NCI-H2227 treated with DMSO at 0.1 percent for 48 hours (cell line): Measurements from ENCODE around the gene GDF15.
"Not testable (repeated sequence)": the region's sequence is repeated elsewhere in the genome, so short reads cannot be mapped to it uniquely, and the experiment has no call there.

Experiments used
- DNase-seq: peaks from one replicate; lab custom pipeline; 2025; lab: John Stamatoyannopoulos, UW

GDF15 gene

DNA sequence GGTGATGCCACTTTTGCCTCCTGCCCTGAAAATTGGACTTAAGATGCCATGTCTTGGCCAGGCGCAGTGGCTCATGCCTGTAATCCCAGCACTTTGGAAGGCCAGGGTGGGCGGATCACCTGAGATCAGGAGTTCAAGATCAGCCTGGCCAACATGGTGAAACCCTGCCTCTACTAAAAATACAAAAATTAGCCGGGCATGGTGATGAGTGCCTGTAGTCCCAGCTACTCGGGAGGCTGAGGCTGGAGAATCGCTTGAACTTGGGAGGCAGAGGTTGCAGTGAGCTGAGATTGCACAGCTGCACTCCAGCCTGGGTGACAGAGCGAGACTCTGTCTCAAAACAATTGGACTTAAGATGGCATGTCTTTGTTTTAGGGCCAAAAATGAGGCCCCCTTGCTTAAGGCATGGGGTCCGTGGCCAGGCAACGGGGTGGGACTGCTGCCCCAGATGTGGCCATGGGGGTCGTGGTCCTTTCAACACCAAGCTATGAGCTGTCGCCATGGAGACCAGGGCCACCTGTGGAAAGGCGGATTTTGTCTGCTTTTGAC, 21.6 kb upstream of the GDF15 start:
- not testable (repeated sequence) for DNase-seq

DNA sequence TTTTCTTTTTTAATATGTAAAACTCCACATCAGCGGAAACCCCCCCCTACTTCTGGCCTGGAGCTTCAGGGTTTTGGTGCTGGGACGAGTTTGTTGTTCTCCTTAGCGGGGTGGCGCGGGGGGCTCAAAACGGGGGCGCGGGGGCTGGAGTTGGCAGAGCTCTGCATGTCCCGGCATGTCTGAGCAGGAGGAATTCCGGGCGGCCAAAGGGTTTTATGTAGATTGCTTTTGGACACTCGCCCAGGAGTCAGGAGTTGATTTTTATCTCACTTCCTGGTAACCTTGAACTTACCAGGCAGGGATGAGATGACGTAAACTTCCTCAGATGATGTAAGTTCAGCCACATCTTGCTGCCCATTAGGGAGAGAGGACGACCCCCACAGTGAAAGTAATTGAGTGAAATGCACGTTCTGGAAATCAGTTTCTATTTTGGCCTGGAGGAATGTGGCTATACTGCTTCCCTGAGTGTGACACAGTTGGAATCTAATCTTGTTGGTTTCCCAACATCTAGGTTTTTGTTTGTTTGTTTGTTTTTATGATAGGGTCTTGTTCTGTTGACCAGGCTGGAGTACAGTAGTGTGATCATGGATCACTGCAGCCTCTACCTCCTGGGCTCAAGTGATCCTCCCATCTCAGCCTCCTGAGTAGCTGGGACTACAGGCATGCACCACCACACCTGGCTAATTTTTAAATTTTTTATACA, 21.0 kb upstream of the GDF15 start:
- DNase-seq, result peak; percentile 32

DNA sequence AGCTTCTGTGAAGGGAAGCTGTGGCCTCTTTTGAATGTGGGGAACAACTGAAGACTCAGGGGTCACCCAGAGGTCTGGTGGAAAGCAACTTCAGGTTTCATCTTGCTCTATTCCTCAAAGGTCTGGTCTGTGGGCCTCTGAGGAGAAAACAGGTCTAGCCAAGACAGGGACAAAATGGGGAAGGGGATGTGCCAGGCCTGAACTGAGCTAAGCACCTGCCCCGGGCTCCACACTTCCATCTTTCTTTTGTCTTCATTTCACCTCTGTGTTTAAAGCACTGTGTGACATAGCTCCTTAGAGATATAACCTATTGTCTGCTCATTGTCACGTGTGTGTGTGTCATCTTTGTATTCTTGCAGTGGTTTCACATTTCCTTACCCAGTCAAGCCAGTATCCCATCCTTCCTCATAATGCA, 19.9 kb upstream of the GDF15 start:
- DNase-seq, result no peak

DNA sequence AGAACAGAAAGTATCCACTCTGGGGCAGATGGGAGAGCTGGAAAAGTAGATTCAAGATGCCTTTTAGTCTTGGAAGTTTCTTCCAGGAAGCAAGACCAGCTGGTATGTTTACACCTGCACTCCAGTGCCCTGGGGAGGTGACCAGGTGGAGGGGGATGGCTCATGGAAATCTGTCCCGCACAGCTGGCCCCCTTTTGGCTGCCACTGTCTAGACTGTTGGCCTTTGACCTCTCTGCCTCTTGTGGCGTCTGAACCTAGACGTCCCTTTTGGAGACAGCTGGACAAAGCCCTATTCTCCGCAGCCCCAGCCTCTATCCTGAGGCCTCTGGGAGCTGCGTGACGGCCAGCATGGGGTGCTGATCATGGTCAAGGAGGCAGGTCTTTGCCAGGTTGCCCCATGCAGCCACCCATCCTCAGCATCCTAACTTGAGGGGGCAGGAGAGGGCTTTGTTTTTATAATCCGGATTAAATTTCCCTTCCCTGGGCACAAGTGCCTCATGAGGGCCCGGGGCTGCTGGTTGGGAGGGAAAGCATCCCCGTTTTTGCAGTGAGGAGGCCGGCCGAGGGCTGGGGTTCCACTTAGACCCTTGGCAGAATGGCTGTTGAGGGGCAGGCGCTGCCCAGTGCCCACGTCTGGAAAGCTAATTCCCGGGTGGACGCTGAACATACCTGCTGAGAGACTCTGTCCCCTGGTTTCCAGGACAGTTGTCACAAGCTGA, 17.3 kb upstream of the GDF15 start:
- DNase-seq, result no peak

DNA sequence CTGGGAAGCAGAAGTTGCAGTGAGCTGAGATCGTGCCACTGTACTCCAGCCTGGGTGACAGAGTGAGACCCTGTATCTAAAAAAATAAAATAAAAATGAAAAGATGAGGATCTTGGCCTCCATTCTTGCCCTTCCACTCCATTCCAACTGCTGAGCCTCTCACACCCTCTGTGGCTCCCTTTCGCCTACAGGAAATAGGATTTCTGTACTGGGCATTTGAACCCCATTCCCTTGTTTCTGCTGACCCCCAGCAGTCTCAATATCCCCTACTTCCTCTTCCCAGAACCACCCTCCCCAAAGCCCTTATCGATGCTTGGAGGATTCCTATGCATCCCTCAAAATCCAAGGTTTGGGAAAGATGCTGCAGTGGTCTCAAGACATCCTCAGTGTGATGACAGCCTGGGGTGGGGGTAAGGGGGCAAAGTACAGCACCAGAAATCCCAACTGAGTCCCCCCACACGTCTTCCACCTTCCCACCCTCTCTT, 12.5 kb upstream of the GDF15 start:
- DNase-seq, result no peak

DNA sequence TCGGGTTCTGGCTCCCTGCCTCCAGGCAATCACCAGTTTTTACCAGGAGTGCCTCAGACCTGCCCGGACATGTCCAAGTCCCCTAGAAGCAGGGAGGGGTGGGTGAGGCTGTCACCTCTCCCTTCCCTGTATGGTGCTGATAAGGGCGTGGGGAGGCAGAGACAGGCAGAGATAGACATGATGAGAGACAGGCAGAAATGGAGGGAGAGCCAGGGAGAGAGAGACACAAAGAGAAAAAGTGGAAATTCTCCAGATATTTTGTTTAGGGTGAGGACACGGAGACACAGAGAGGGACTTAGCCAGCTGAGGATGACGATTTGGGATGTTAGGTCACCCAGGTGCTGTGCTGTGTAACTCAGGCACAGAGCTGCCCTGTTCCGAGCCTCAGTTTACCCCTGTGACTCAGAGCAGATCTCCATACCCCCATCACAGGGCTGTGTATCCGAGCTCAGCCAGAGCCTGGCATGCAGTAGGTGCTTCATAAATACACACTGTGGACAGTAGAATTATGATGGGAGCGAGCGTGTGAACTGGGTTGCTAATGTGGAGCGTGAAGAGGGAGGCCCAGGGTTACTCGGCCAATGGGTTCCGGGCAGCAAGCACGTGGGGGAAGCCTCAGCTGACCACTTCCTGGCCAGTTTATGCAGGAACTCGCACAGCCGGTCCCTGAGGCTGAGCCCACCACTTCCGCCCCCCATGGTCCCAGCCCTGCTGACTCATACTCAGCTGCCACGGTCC, 11.9 kb upstream of the GDF15 start:
- peak; percentile 18 for DNase-seq

DNA sequence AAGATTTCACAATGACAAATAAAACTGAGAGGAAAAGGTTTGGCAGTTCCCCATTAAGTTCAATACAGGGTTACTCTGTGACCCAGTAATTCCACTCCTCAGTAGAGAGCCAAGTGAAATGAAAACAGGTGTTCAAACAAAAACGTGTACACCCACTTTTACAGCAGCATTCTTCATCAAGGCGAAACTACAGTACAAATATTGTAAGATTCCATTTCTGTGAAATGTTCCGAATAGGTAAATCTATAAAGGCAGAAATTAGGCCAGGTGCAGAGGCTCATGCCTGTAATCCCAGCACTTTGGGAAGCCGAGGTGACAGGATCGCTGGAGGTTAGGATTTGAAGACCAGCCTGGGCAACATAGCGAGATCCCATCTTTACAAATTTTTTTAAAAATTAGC, 8.9 kb upstream of the GDF15 start:
- DNase-seq, result no peak

DNA sequence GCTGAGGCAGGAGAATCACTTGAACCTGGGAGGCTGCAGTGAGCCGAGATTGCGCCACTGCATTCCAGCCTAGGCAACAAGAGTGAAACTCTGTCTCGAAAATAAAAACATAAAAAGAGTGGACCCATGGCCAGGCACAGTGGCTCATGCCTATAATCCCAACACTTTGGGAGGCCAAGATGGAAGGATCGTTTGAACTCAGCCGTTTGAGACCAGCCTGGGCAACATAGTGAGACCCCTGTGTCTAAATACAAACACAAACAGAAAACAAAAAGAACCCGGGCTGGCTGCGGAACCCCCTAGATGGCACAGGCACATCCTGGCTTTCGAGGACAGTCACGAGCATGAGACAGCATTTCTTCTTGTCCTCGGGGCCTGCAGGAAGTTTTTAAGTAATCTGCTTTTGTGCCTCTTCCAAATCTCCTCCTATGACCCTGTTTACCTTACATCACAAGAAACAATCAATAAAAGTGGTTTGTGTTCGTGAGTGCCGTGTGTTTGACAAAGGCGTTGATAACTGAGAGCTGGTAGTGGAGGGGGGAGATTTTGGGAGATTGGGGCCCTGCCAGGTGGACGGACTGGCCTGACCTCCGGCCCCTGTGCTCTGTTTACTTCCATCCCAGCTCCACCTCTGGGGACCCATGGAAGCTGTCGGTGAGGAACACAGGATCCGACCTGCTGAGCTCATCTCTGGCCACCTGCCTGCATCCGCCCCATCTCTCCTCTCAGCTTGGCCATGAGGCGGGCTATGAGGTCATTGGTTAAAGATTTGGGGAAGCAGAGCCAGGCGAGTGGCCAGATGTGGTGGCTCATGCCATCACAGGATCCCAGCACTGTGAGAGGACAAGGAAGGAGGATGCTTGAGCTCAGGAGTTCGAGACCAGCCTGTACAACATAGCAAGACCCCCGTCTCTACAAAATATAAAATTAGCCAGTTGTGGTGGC, 5.9 kb upstream of the GDF15 start:
- no peak for DNase-seq

DNA sequence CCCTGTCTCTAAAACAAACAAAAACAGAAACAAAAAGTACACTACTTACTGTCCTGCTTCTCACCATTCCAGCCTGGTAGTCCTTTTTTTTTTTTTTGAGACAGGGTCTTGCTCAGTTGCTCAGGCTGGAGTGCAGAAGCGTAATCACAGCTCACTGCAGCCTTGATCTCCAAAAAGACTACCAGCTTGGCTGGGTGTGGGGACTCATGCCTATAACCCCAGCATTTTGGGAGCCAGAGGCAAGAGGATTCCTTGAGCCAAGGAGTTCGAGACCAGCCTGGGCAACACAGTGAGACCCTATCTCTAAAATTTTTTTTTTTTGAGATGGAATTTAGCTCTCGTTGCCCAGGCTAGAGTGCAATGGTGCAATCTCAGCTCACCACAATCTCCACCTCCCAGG, 5.1 kb upstream of the GDF15 start:
- no peak for DNase-seq

DNA sequence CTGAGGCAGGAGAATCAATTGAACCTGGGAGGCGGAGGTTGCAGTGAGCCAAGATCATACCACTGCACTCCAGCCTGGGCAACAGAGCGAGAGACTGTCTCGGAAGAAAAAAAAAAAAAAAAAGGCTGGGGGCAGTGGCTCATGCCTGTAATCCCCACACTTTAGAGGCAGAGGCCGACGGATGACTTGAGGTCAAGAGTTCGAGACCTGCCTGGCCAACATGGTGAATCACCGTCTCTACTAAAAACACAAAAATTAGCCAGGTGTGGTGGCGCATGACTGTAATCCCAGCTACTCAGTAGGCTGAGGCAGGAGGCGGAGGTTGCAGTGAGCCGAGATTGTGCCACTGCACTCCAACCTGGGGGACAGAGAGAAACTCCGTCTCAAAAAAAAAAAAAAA, 2.3 kb upstream of the GDF15 start:
- DNase-seq, result not testable (repeated sequence)

DNA sequence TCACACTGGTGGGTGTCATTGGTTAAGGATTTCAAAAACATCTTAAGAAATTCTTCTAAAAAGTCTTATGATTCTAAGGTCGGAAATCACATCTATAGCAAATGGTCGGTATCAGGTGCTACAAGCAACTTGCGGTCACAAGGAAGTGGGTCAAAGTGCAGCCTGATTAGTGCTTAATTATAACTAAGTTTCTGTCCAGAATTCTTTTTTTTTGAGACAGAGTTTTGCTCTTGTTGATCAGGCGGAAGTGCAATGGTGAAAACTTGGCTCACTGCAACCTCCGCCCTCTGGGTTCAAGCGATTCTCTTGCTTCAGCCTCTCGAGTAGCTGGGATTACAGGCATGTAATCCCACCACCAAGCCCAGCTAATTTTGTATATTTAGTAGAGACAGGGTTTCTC, 1.2 kb upstream of the GDF15 start:
- DNase-seq, result no peak

DNA sequence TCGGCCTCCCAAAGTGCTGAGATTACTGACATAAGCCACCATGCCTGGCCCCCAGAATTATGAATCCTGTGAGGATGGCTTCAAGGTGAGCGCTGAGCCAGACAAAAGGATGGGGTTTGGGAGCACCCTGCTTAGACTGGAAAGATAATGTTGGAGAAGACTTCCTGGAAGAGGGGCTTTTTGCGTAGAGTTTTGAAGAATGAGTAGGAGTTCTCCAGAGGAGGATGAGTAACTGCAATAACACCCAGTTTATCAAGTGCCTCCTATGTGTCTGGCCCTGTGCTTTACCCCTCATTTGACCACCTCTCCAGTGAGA, 641 bp upstream of the GDF15 start:
- DNase-seq, result no peak

DNA sequence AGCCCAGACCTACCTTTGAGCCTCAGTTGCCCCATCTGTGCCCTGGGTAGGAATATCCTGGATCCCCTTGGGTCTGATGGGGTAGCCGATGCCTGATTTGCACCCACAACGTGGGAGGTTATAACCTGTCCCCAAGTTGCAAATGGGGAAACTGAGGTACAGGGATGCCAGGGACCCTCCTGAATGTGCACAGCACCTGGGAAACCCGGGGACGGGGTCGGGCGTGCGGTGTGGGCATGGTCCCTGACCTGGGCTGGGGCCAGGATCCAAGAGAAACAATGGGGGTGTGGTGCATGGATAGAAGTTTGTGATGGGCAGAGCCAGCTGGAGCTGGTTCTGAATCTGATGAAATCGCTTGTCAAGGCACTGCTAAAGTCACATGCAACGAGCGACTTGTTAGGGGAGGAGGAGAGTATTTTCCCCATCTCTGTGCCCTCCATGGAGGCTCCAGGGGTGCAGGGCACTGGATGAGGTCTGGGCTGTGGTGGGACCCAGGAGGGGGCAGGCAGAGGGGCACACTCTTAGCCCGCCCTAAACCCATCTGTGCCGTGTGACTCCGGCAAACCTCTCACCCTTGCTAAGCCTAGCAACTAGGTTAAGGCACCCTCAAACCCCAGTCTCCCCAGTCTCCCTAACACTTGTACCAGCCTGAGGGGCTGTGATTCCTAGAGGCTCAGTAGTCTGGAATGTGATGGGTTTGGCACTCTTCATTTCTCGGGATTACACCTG, 749 bp downstream of the GDF15 start:
- no peak for DNase-seq

DNA sequence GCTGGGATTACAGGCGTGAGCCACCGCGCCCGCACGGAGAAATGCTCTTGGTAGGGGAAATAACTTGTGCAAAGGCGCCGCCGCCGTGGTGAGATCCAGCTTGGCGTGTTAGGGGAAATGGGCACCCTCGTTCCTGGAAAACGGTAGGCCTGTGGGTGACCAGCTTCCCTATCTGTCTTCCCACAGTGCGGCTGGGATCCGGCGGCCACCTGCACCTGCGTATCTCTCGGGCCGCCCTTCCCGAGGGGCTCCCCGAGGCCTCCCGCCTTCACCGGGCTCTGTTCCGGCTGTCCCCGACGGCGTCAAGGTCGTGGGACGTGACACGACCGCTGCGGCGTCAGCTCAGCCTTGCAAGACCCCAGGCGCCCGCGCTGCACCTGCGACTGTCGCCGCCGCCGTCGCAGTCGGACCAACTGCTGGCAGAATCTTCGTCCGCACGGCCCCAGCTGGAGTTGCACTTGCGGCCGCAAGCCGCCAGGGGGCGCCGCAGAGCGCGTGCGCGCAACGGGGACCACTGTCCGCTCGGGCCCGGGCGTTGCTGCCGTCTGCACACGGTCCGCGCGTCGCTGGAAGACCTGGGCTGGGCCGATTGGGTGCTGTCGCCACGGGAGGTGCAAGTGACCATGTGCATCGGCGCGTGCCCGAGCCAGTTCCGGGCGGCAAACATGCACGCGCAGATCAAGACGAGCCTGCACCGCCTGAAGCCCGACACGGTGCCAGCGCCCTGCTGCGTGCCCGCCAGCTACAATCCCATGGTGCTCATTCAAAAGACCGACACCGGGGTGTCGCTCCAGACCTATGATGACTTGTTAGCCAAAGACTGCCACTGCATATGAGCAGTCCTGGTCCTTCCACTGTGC, 2.4 kb downstream of the GDF15 start:
- peak; percentile 44 for DNase-seq

DNA sequence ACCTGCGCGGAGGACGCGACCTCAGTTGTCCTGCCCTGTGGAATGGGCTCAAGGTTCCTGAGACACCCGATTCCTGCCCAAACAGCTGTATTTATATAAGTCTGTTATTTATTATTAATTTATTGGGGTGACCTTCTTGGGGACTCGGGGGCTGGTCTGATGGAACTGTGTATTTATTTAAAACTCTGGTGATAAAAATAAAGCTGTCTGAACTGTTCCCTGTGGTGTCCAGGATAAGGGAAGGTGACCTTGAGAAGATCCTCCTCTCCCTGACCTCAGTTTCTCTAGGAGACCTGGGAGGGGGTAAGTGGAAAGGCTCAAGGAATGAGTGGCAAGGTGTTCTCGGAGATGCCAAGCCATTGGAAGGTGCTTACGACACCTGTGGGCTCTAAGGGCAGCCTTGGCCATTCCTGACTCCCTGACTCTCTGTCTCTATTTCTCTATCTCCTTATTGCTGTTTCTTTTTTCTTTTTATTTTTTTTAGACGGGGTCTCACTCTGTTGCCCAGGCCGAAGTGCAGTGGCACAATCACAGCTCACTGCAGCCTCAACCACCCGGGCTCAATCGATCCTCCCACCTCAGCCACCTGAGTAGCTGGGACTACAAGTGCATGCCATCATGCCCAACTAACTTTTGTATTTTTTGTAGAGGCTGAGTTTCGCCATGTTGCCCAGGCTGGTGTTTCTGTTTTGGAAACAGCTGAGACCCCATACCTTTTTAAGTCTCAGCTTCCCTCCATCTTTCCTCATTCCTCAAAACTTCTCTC, 3.2 kb downstream of the GDF15 start:
- DNase-seq, result no peak

DNA sequence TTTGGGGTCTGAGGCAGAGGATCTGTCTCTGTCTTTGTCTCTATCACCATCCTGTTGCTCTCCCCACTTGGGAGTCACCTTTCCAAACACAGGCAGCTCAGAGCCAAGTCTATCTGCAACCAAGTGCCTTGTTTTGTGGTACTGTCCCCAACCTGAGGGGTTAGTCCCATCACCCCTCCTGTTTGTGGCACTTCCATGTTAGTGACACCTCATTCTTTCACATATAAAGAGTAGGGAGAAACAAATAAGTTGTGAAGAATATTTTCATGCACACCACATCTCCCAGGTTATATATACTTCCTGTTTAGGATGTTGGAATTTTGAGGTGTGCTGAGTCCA, 3.7 kb downstream of the GDF15 start:
- DNase-seq, result no peak

DNA sequence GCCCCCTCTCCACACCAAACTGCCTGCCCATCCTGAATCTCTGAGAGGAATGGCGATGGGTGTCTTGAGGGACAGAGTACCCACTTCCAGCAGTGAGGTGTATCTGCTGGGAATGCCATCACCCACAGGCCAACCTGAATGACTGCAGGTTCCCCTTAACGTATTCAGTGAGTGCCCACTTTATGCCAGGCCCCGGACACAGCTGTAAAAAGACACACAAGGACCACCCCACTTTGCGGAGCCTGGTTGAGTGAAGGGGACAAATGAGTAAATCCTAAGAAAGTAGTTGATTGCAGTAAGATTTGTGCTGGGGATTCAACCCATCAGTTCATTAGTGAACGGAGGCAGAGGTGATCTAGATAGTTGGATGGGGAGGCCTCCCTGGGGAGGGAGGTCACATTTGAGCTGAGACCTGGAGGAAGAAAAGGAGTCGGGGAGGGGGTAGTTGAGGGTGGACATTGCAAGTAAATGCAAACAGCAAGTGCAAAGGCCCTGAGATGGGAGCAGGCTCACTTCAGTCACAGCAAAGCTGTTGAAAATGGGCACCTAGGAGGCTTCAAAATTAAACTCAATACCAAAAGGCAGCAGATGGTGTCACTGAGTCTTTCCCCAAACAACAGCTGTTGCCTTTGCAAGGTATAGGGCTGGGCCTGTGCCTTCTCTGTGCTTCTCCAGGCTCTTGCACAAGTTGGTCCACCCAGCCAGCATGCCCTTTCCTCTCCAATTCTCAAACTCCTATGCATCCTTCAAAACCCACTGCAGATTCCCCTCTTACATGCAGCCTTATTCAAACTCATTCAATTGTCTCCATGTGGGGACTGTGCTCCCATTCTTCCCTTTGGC, 4.3 kb downstream of the GDF15 start:
- no peak for DNase-seq

DNA sequence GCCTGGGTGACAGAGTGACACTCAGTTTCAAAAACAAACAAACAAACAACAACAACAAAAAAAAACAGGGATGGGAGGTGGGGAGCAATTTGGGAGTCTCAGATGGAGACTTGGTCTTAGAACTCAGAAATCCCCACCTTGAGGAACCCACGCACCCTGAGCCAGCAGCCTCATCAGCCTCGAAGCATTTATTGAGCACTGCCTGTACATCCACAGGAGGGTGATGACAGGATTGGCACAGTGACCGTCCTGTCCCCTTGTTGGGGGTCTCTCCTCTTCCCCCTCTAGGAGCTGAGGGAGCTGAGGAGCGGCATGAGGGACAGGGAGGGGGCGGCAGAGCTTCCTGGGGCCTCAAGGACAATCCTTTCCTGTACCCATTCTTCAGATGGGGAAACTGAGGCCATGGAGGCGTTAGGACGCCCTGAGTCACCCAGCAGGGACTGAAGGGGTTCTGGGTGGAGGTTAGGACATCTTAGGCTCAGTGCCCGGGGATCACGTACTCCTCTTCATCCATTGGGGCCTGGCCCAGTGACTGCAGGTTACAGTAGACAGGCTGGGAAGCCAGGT, 5.6 kb downstream of the GDF15 start:
- DNase-seq, result no peak
